GM21381 (cell line): Measurements from ENCODE around the gene TCTN1.
A peak's percentile ranks its signal among the peaks of the same experiment; 100 is the strongest.
"Not testable (repeated sequence)": the region's sequence is repeated elsewhere in the genome, so short reads cannot be mapped to it uniquely, and the experiment has no call there.

Source experiments
- ATAC-seq: cut with Tn5 transposase; IDR thresholded peaks from one replicate; pipeline ENCODE4 v1.9.1; 2021; ENCODE audit warnings: mild to moderate bottlenecking, moderate library complexity; ENCODE audit not compliant: unreplicated experiment

TCTN1 gene

GRCh38 chr12:110585231-110585799, 28.6 kb upstream of the TCTN1 start:
- no peak for ATAC-seq

- ATAC-seq = not testable (repeated sequence)
Observed at GRCh38 chr12:110587102-110587501, 26.8 kb upstream of the TCTN1 start.

- no peak for ATAC-seq
Observed at GRCh38 chr12:110590059-110590458, 23.9 kb upstream of the TCTN1 start.

- peak; percentile 75 for ATAC-seq
Observed at GRCh38 chr12:110590806-110591326, 23.1 kb upstream of the TCTN1 start.

- no peak for ATAC-seq
Observed at GRCh38 chr12:110591451-110592051, 22.4 kb upstream of the TCTN1 start.

GRCh38 chr12:110592078-110592477, 21.9 kb upstream of the TCTN1 start:
- no peak for ATAC-seq

- ATAC-seq = not testable (repeated sequence)
Observed at GRCh38 chr12:110592919-110593318, 21.0 kb upstream of the TCTN1 start.

- no peak for ATAC-seq
Observed at GRCh38 chr12:110597885-110598284, 16.0 kb upstream of the TCTN1 start.

- ATAC-seq = no peak
Observed at GRCh38 chr12:110599334-110599733, 14.6 kb upstream of the TCTN1 start.

GRCh38 chr12:110600254-110600653, 13.7 kb upstream of the TCTN1 start:
- no peak for ATAC-seq

GRCh38 chr12:110602085-110602814, 11.7 kb upstream of the TCTN1 start:
- ATAC-seq = not testable (repeated sequence)

GRCh38 chr12:110606253-110606611, 7.7 kb upstream of the TCTN1 start:
- no peak for ATAC-seq

GRCh38 chr12:110613071-110613770, 708 bp upstream of the TCTN1 start:
- ATAC-seq = no peak

- ATAC-seq = no peak
Observed at GRCh38 chr12:110615171-110615570, 1.2 kb downstream of the TCTN1 start.

GRCh38 chr12:110616471-110617115, 2.7 kb downstream of the TCTN1 start:
- ATAC-seq = no peak

GRCh38 chr12:110619534-110619953, 5.6 kb downstream of the TCTN1 start:
- no peak for ATAC-seq

GRCh38 chr12:110622582-110622981, 8.7 kb downstream of the TCTN1 start:
- ATAC-seq = no peak

GRCh38 chr12:110627500-110628195, 13.7 kb downstream of the TCTN1 start:
- no peak for ATAC-seq

GRCh38 chr12:110635055-110635454, 21.1 kb downstream of the TCTN1 start:
- no peak for ATAC-seq

GRCh38 chr12:110636516-110636915, 22.6 kb downstream of the TCTN1 start:
- ATAC-seq = no peak
